Erythroblast (primary cell): ENCODE data around the gene STIM1.

Source experiments
- GATA1 ChIP-seq: IDR thresholded peaks from 2 replicates; pipeline ENCODE4 v1.6.1; 2011; ENCODE audit warnings: low read depth, mild to moderate bottlenecking, control low read depth, low read length, moderate library complexity
- POLR2A ChIP-seq: IDR thresholded peaks from 2 replicates; pipeline ENCODE4 v1.6.1; 2011; ENCODE audit warnings: mild to moderate bottlenecking, low read length

- TF ChIP-seq POLR2A = no peak
- no peak for TF ChIP-seq GATA1
These were observed 211.4 kb downstream of the STIM1 start for GRCh38 chr11:4066910-4067309.
